HG03103 (cell line): ENCODE measurements around the gene CYBB.
A peak's percentile ranks its signal among the peaks of the same experiment; 100 is the strongest.
"Not testable (repeated sequence)": the region's sequence is repeated elsewhere in the genome, so short reads cannot be mapped to it uniquely, and the experiment has no call there.

Source experiments
- ATAC-seq: cut with Tn5 transposase; IDR thresholded peaks from one replicate; pipeline ENCODE4 v1.9.1; 2021; ENCODE audit warnings: low read depth; ENCODE audit not compliant: unreplicated experiment

The CYBB gene

GRCh38 chrX:37779857-37780256 lies at the start of gene CYBB:
CYBB (plus strand) TSS chrX:37780059; CDS start chrX:37780078, 19 bp downstream.
- no peak for ATAC-seq

GRCh38 chrX:37745354-37745753 lies 34.5 kb upstream of the CYBB start:
- peak; percentile 57 for ATAC-seq

- peak; percentile 28 for ATAC-seq
Measured at GRCh38 chrX:37745835-37746217, 34.0 kb upstream of the CYBB start.

- peak; percentile 74 for ATAC-seq
Measured at GRCh38 chrX:37746218-37746941, 33.5 kb upstream of the CYBB start.

- no peak for ATAC-seq
Measured at GRCh38 chrX:37746951-37747350, 32.9 kb upstream of the CYBB start.

- no peak for ATAC-seq
Measured at GRCh38 chrX:37752281-37752680, 27.6 kb upstream of the CYBB start.

- ATAC-seq: no peak
Measured at GRCh38 chrX:37752936-37753335, 26.9 kb upstream of the CYBB start.

GRCh38 chrX:37753384-37753783 lies 26.5 kb upstream of the CYBB start:
- no peak for ATAC-seq

- ATAC-seq: peak; percentile 24
Measured at GRCh38 chrX:37754516-37754915, 25.3 kb upstream of the CYBB start.

GRCh38 chrX:37755025-37755424 lies 24.8 kb upstream of the CYBB start:
- peak; percentile 82 for ATAC-seq

GRCh38 chrX:37757082-37757481 lies 22.8 kb upstream of the CYBB start:
- ATAC-seq: no peak

GRCh38 chrX:37759351-37759750 lies 20.5 kb upstream of the CYBB start:
- ATAC-seq: no peak

GRCh38 chrX:37759878-37760418 lies 19.9 kb upstream of the CYBB start:
- ATAC-seq: no peak

- ATAC-seq: no peak
Measured at GRCh38 chrX:37763400-37763799, 16.5 kb upstream of the CYBB start.

- no peak for ATAC-seq
Measured at GRCh38 chrX:37765507-37765906, 14.4 kb upstream of the CYBB start.

- ATAC-seq: no peak
Measured at GRCh38 chrX:37767430-37767829, 12.4 kb upstream of the CYBB start.

- not testable (repeated sequence) for ATAC-seq
Measured at GRCh38 chrX:37768866-37769265, 11.0 kb upstream of the CYBB start.

- ATAC-seq: peak; percentile 52
Measured at GRCh38 chrX:37776283-37776986, 3.4 kb upstream of the CYBB start.

GRCh38 chrX:37776987-37777325 lies 2.9 kb upstream of the CYBB start:
- ATAC-seq: peak; percentile 29

- no peak for ATAC-seq
Measured at GRCh38 chrX:37781081-37781480, 1.2 kb downstream of the CYBB start.

GRCh38 chrX:37781814-37782213 lies 2.0 kb downstream of the CYBB start:
- no peak for ATAC-seq

- ATAC-seq: no peak
Measured at GRCh38 chrX:37782359-37782758, 2.5 kb downstream of the CYBB start.
